ENCODE data around the gene PRSS23.
A peak's percentile ranks its signal among the peaks of the same experiment; 100 is the strongest.

- TF ChIP-seq POLR2A (IDR thresholded peaks at IDR 0.05) = no peak
- peak; percentile 46 to 59 (median 48) for TF ChIP-seq CTCF (IDR thresholded peaks at IDR 0.05)
These were observed 2.3 kb downstream of the PRSS23 start for GRCh38 chr11:86802601-86803051.

Data from right lobe of liver (tissue), 4 donors.